Activated CD8-positive, alpha-beta T cell treated with anti-CD3 and anti-CD28 coated beads for 36 hours (primary cell): Measurements from ENCODE around the gene UGGT2. TPM values are rescaled to one million over a fixed set of nuclear protein-coding genes. Genes with fewer than 3 reads are reported as not detected.

Experiments used
- ATAC-seq: fragments of 200-7000 bp; cut with Tn5 transposase; one replicate; pipeline ENCODE4 v1.10.0; 2021; ENCODE audit warnings: mild to moderate bottlenecking, moderate library complexity
- CTCF ChIA-PET: fragments of 350-600 bp; sonication (Branson Sonifier 250); formaldehyde crosslinking; loops from one replicate; lab custom pipeline; 2021; ENCODE audit warnings: antibody characterized with exemption; lab: Charles Lee
- POLR2A ChIA-PET: fragments of 350-600 bp; sonication (Branson Sonifier 250); formaldehyde crosslinking; loops from one replicate; lab custom pipeline; 2021; ENCODE audit warnings: antibody characterized with exemption; lab: Charles Lee
- DNase-seq: peaks from one replicate; pipeline ENCODE4 v3.0.0-alpha.2; 2020
- H3K27ac Mint-ChIP-seq: one replicate; pipeline ENCODE4 v1.8.0; 2021; ENCODE audit warnings: mild to moderate bottlenecking, mixed read lengths
- H3K27me3 Mint-ChIP-seq: one replicate; pipeline ENCODE4 v1.8.0; 2021; ENCODE audit warnings: mixed read lengths
- H3K36me3 Mint-ChIP-seq: one replicate; pipeline ENCODE4 v1.8.0; 2021; ENCODE audit warnings: low read depth, mixed read lengths
- H3K4me1 Mint-ChIP-seq: one replicate; pipeline ENCODE4 v1.8.0; 2021; ENCODE audit warnings: low read depth, mixed read lengths
- H3K4me3 Mint-ChIP-seq: one replicate; pipeline ENCODE4 v1.8.0; 2021; ENCODE audit warnings: mild to moderate bottlenecking, moderate library complexity, mixed read lengths
- H3K9me3 Mint-ChIP-seq: one replicate; pipeline ENCODE4 v1.8.0; 2021; ENCODE audit warnings: mixed read lengths
- intact Hi-C: fragments of 100-400 bp; cut with micrococcal nuclease; formaldehyde crosslinking; loops from one replicate; pipeline ENCODE4 v1.10.0; 2022
- total RNA-seq, 2 experiments: library from RNA; stranded (reverse); gene quantifications; one replicate each; pipeline ENCODE4 v1.2.3, GENCODE V29; 2021
- TF ChIP-seq, protein P1 (sequence below): fragments of 200-600 bp; IDR thresholded peaks from one replicate; pipeline ENCODE4 v1.8.0; 2022; ENCODE audit warnings: antibody characterized with exemption, mild to moderate bottlenecking

UGGT2 gene
- total RNA-seq, 2 experiments from 2014 or later, result not detected

DNA sequence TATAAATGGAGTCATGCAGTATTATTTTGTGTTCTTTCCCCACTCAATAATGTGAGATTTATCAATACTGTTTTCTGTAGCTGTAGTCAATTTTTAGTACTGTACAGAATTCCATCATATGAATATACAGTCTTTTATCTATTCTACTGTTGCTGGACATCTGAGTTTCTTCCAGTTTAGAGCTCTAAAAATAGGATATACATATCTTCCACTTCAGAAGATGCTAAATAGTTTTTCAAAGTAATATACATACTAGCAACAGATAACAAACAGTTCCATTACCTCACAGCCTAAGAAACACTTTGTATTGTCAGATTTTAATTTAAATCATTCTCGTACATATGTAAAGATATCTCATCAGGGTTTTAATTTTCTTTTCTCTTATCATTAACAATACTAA lies 149.6 kb downstream of the UGGT2 start:
- POLR2A ChIA-PET, result interaction anchor here (0.6 kb wide), 1 partner anchor 828 kb away, joined by 3 read pairs; no protein-coding TSS in a partner anchor

DNA sequence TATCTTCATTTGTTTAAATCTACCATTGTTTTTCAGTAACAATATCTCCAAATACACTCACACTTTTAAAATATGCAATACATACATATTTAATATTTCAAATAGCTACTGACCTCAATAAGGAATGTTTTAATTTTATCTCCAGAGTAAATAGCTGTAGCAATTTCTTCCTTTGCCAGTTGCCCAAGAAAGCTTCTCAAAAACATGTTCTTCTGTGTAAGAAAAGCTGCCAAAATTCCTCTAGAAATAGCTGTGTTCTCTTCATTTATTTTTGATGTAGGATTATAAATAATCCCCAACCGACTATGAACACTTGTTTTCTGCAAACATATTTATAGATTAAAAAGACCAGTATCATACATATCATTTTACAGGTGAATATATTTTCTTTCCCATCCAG lies 150.5 kb downstream of the UGGT2 start:
- no peak for DNase-seq
- ATAC-seq, result no peak
- POLR2A ChIA-PET, result no interaction called here
- TF ChIP-seq, protein P1, sequence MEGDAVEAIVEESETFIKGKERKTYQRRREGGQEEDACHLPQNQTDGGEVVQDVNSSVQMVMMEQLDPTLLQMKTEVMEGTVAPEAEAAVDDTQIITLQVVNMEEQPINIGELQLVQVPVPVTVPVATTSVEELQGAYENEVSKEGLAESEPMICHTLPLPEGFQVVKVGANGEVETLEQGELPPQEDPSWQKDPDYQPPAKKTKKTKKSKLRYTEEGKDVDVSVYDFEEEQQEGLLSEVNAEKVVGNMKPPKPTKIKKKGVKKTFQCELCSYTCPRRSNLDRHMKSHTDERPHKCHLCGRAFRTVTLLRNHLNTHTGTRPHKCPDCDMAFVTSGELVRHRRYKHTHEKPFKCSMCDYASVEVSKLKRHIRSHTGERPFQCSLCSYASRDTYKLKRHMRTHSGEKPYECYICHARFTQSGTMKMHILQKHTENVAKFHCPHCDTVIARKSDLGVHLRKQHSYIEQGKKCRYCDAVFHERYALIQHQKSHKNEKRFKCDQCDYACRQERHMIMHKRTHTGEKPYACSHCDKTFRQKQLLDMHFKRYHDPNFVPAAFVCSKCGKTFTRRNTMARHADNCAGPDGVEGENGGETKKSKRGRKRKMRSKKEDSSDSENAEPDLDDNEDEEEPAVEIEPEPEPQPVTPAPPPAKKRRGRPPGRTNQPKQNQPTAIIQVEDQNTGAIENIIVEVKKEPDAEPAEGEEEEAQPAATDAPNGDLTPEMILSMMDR, result no peak
- Mint-ChIP-seq H3K27me3 (no peaks in the 10 kb centered on the region), H3K4me3 (no peak overlapping the region), H3K4me1 (no peaks in the 10 kb centered on the region), H3K27ac (no peak overlapping the region), H3K36me3 (no peaks in the 10 kb centered on the region), H3K9me3 (no peaks in the 10 kb centered on the region)
- intact Hi-C loops, result no loop called here
- CTCF ChIA-PET, result no interaction called here

More for the DNA sequence above, 149.6 kb downstream of the UGGT2 start:
- Mint-ChIP-seq H3K36me3 (no peaks in the 10 kb centered on the region), H3K4me3 (no peak overlapping the region), H3K27me3 (no peaks in the 10 kb centered on the region), H3K27ac (no peak overlapping the region), H3K4me1 (no peaks in the 10 kb centered on the region), H3K9me3 (no peaks in the 10 kb centered on the region)
- ATAC-seq, result no peak
- TF ChIP-seq, protein P1, result no peak
- CTCF ChIA-PET, result no interaction called here
- DNase-seq, result no peak
- intact Hi-C loops, result no loop called here

- no peak overlapping the region for H3K27ac Mint-ChIP-seq
- H3K9me3 Mint-ChIP-seq, result no peaks in the 10 kb centered on the region
- DNase-seq, result no peak
- no peak for ATAC-seq
- no peaks in the 10 kb centered on the region for H3K36me3 Mint-ChIP-seq
- POLR2A ChIA-PET, result no interaction called here
- H3K27me3 Mint-ChIP-seq, result no peaks in the 10 kb centered on the region
- CTCF ChIA-PET, result no interaction called here
- TF ChIP-seq, protein P1, result no peak
- intact Hi-C loops, result no loop called here
- H3K4me3 Mint-ChIP-seq, result no peak overlapping the region
- H3K4me1 Mint-ChIP-seq, result no peaks in the 10 kb centered on the region
Observed at GRCh38 chr13:95898256-95898655, 154.9 kb downstream of the UGGT2 start.

DNA sequence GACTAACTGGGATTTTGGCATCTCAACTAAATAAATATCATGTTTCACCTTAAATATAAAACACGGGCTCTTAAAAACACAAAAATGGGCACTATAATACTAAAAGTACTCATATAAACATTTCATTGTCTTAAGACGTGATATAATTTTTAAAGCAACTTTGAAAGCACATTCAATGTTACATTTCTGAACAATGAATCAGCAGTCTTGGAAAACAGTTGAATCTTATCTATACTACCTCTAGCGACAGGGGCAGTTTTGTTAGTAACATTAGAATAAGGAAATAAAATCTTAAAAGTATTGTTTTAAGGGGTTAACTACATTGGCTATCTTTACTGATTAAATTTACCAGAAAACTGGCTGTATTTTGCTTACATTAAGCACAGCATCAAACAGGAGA lies 156.9 kb downstream of the UGGT2 start:
- Mint-ChIP-seq H3K27ac (no peak overlapping the region), H3K36me3 (no peaks in the 10 kb centered on the region), H3K9me3 (no peaks in the 10 kb centered on the region), H3K27me3 (no peaks in the 10 kb centered on the region), H3K4me3 (no peak overlapping the region), H3K4me1 (no peaks in the 10 kb centered on the region)
- intact Hi-C loops, result no loop called here
- TF ChIP-seq, protein P1, result no peak
- ChIA-PET CTCF (no interaction called here), POLR2A (no interaction called here)
- ATAC-seq, result no peak
- no peak for DNase-seq

GRCh38 chr13:95893861-95894260 lies 159.3 kb downstream of the UGGT2 start:
- ATAC-seq, result no peak
- TF ChIP-seq, protein P1, result no peak
- no peaks in the 10 kb centered on the region for H3K4me1 Mint-ChIP-seq
- ChIA-PET POLR2A (no interaction called here), CTCF (no interaction called here)
- intact Hi-C loops, result no loop called here
- H3K36me3 Mint-ChIP-seq, result no peaks in the 10 kb centered on the region
- H3K4me3 Mint-ChIP-seq, result no peak overlapping the region
- no peaks in the 10 kb centered on the region for H3K9me3 Mint-ChIP-seq
- no peak overlapping the region for H3K27ac Mint-ChIP-seq
- DNase-seq, result no peak
- H3K27me3 Mint-ChIP-seq, result peaks cover 1% of the 10 kb centered on the region
